Ureter (tissue), 1 donor: ENCODE results near the gene ARHGEF9. TPM values are rescaled to one million over a fixed set of nuclear protein-coding genes. Genes with fewer than 3 reads are reported as not detected.
A peak's percentile ranks its signal among the peaks of the same experiment; 100 is the strongest.
"Not testable (repeated sequence)": the region's sequence is repeated elsewhere in the genome, so short reads cannot be mapped to it uniquely, and the experiment has no call there.

Experiments used
- DNase-seq: peaks from one replicate; pipeline ENCODE4 v3.0.0-alpha.2; 2020; ENCODE audit warnings: low spot score
- total RNA-seq: library from RNA; stranded (reverse); gene quantifications from one replicate; pipeline ENCODE4 v1.2.4, GENCODE V29; 2023
- donor health status: DM: yes; HTN: yes; CAD: no.

ARHGEF9 gene
- total RNA-seq = 35.9 TPM

DNA sequence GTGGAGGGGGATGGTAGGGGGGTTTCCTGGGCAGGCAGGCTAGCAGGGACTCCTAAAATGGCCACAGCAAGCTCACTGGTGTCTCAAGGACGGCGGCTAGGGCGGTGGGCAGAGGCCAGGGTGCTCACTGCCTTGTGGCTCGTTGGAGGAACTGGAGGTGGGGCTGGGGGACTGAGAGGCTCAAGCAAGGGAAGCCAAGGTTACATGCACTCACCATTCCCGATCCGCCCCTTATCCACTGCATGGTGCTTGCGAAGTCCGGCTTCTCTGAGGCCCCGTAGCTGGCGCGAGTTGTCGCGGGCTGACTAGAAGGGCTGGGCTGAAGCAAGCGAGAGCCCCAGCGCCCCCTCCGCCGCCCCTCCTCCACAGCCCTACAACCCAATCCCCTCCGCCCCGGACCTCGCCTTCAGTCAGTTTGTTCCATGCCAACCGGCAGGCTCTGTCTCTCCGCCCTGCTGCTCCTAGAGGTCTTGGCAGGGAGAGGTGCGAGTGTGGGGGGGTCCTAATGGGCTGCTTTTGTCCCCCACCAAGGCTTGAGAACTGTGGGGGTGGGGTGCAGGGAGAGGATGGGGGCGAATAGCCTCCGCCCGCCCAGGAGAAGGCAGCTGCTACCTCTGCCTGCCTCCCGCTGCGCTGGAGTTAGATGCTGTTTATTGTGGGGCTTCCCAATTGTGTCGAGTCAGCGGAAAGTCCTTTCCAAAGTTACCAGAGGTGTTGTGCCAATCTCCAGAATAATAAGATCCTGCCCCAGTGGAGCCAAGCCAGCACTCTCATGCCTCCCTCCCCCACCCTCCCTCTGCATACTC is at the start of gene ARHGEF9:
Gene ARHGEF9 (minus strand): TSS at position 313 of the 806 bp plus-strand sequence. CDS start 69 bp downstream, at position 244.
- peak; percentile 42 for DNase-seq

DNA sequence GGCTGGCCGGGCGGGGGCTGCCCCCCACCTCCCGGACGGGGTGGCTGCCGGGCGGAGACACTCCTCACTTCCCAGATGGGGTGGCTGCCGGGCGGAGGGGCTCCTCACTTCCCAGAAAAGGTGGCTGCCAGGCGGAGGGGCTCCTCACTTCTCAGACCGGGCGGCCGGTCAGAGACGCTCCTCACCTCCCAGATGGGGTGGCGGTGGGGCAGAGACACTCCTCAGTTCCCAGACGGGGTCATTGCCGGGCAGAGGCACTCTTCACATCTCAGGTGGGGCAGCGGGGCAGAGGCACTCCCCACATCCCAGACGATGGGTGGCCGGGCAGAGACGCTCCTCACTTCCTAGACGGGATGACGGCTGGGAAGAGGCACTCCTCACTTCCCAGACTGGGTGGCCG is 40.4 kb upstream of the ARHGEF9 start:
- not testable (repeated sequence) for DNase-seq

DNA sequence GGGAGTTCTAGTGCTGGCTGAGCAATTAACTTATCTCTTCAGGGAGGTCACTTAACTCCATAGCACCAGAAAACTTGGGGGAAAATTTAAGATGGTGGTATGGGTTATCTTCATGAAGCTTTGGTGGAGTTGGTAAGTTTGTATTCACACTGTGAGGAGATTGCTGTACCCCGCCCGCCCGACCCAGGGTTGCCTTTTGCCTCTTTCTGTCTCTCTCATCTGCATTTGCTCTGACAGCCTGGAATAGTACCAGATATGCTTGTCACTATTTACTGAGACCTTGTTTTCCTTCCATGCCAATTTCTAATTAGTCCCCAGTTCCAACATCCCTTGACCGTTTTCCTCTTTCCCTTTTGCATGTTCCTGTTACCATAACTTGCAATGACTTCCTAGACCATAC is 33.1 kb upstream of the ARHGEF9 start:
- DNase-seq = no peak

- DNase-seq = no peak
Observed at GRCh38 chrX:63817696-63818095, 32.7 kb upstream of the ARHGEF9 start.

DNA sequence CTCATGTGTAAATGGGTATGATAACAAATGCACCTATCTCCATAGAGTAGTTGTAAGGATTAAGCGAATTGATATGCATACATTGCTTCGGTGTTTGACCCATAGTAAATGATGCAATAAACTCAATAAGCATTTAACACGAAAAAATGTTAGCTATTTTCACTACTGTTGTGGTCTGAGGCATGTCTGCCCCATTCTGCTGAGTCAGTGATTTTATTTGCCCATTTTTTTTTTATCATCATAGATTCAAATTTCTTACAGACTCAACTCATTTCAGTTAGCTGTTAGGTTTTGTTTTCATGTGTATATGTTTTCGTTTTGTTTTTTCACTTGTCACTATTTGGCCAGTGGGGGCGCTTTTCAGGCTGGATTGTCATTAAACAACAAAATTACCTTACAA is 27.8 kb upstream of the ARHGEF9 start:
- no peak for DNase-seq

GRCh38 chrX:63810746-63811145 is 25.7 kb upstream of the ARHGEF9 start:
- DNase-seq = no peak

- DNase-seq = no peak
Observed at GRCh38 chrX:63809173-63809572, 24.2 kb upstream of the ARHGEF9 start.

DNA sequence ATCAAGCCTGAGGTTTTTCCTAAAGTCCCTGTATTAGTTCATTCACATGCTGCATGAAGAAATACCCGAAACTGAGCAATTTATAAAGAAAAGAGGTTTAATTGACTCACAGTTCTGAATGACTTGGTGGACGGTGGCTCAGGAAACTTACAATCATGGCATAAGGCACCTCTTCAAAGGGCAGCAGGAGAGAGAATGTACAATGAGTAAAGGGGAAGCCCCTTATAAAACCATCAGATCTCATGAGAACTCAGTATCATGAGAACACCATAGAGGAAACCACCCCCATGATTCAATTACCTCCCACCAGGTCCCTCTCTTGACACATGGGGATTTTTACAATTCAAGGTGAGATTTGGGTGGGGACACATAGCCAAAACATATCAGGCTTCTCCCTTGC is 10.4 kb upstream of the ARHGEF9 start:
- not testable (repeated sequence) for DNase-seq

DNA sequence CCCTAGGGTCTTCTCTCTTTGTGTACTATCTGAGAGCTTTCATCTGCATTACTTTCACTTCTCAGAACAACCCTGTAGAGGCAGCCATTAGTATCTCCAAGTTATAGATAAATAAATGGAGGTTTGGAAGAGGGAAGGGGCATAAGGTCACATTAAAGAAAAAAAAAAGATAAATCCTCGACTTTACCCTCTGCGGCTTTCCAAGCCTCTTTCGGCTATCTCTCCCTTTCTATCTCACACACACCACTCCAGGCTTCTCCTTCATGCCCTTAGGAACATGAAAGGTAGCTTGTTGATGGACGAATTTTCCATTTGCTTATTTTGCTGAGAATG is 660 bp upstream of the ARHGEF9 start:
- DNase-seq = no peak

- no peak for DNase-seq
Observed at GRCh38 chrX:63784346-63784901, 590 bp downstream of the ARHGEF9 start.

- no peak for DNase-seq
Observed at GRCh38 chrX:63782515-63782914, 2.5 kb downstream of the ARHGEF9 start.

- DNase-seq = no peak
Observed at GRCh38 chrX:63768760-63769159, 16.3 kb downstream of the ARHGEF9 start.

DNA sequence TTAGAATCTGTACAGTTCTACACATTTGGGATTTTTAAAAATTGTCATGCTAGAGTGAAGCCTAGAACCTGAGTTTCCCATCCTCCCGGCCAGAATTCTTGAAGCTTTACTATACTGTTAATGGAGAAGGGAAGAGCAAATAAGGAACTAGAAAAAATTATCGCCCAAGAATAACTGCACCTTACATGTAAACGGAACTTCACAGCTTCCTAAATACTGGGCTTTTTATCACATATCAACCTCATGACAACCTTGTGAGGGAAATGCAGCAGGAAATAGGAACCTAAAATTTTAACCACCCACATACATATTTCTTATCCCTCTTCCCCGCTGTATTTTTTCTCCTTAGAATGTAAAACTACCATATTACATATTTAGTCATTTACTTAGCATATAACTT is 19.3 kb downstream of the ARHGEF9 start:
- DNase-seq = no peak

- DNase-seq = no peak
Observed at GRCh38 chrX:63764946-63765345, 20.1 kb downstream of the ARHGEF9 start.

GRCh38 chrX:63761639-63762038 is 23.4 kb downstream of the ARHGEF9 start:
- DNase-seq = no peak

DNA sequence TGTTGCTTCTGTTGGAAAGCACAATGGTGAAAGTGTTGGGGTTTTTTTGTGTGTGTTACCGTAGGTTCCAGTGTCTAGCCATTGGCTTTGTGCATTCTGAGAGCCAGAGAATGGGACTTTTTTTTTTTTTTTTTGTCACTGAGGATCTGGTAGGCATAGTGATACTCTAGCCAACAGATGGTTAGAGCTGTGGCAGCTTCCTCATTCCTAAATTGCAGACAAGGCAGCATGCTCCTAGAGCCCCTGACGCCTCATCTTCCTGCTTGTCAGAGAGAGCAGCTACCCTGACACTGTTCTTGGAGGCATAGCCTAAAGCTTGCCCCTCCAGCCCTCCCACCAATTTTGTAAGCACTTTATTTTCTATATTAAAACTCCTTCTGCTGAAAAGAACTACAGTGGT is 27.0 kb downstream of the ARHGEF9 start:
- no peak for DNase-seq

- DNase-seq = no peak
Observed at GRCh38 chrX:63755892-63756291, 29.1 kb downstream of the ARHGEF9 start.

DNA sequence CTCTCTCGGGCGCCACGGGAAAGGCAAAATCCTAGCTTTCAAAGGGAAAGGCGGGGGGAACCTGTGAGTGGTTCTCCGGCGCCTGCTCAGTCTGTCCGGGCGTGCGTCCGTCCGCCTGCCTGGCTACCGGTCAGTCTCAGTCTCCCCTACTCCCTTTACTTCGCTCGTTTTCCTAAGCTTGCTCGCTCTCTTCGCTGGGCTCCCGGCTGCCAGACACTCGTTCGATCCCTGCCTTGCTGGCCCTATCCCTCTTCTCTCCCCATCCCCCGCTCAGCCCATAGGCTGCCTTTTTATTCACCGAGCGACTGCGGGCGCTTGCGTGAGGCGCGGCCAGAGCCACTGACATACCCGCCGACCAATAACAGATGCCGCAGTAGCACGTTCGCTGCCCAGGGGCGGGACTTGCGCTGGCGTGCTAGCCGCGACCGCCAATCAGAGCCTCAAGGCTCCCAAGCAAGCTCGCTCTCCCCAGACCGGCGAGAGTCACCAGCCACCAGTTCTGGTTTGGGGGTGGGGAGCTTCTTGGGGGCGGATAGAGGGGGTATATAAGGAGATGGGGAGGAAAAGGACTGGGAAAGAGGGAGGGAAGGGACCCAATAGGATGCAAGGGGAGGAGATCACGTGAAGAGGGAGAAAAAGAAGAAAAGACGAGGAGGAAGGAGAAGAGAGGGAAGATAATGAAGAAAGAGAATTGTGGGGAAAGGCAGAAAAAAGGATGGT is 30.0 kb downstream of the ARHGEF9 start:
- DNase-seq = peak; percentile 92

DNA sequence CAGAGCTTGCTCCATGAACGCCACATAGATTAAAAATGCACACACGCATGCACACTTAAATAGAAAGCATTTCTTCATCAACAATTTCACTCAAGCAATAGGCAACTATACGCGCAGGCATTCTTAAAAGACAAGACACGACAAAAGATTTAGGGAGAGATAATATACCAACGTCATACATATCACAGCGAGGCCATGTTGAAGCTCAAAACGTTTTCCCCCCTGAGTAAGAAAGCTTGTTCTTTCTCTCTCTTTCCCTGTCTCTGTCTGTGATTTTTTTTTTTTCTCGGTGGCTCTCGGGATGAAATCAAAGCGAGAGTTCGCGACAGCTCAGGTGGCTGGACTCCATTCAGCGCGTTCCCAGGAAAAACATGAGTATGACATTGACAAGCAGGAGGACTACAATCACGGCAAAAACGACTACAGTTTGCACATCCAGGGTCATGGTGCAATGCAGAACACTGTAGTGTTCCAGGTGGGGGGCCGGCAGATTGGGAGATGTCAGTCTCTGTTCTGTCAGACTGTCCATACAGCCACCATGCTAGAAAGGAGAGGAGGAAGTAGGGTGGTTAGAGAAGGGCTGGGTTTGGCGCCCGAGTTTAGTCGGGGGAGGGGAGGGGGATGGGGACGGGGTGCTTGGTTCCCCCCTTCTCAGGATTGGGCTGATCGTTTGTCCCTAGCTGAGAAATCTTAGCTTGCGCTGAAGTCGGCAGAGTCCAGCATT is 30.7 kb downstream of the ARHGEF9 start:
- DNase-seq = peak; percentile 47

- DNase-seq = no peak
Observed at GRCh38 chrX:63751481-63751880, 33.5 kb downstream of the ARHGEF9 start.

DNA sequence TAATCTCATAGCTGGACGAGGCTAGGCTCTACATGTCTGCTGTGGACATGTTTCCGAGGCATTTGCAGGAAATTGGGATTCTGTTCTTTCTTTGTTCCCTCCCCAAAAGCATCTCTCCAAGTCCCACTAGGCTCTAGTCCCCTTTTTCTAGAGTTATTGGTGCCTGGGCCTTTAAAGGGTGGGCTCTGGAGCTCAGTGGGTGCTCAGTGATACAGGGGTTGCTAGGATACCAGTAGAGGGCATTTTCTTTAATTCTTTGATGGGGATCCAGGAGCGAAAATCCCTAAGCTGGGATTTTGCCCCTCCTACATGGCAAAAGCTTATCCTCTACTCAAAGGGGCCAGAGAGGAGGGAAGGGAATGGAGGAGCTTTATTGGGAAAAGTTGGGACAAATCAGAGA is 34.2 kb downstream of the ARHGEF9 start:
- DNase-seq = no peak

GRCh38 chrX:63747331-63747730 is 37.7 kb downstream of the ARHGEF9 start:
- no peak for DNase-seq
